Heart left ventricle (tissue), 16 donors: Measurements from ENCODE around the gene PCDHGA1. TPM values are rescaled to one million over a fixed set of nuclear protein-coding genes. Genes with fewer than 3 reads are reported as not detected.

Source experiments
- ATAC-seq, 4 donors: fragments of 200-7000 bp; cut with Tn5 transposase; one replicate each; pipeline ENCODE4 v1.9.1; 2020 to 2022; ENCODE audit warnings: moderate library complexity in 4 of 4, mild to moderate bottlenecking in 3 of 4, moderate number of reproducible peaks in 1 of 4
- DNase-seq, 5 donors: peaks; one replicate each; pipeline ENCODE4 v3.0.0-alpha.2; 2020
- H3K27ac ChIP-seq, 12 donors: fragments of 200-600 bp; sonication (generic) in 4 of 12; one replicate each; pipeline versions ENCODE4 v1.5.0 to v1.8.0; 2016 to 2022; ENCODE audit warnings: mild to moderate bottlenecking in 2 of 12
- H3K27me3 ChIP-seq, 9 donors: fragments of 200-600 bp; sonication (generic) in 2 of 9; one replicate each; pipeline versions ENCODE4 v1.5.1 to v1.8.0; 2016 to 2022; ENCODE audit warnings: mild to moderate bottlenecking in 3 of 9
- H3K36me3 ChIP-seq, 9 donors: fragments of 200-600 bp; sonication (generic) in 2 of 9; one replicate each; pipeline versions ENCODE4 v1.5.0 to v1.8.0; 2018 to 2022; ENCODE audit warnings: mild to moderate bottlenecking in 2 of 9
- H3K4me1 ChIP-seq, 12 donors: fragments of 200-600 bp; sonication (generic) in 4 of 12; one replicate each; pipeline versions ENCODE4 v1.5.0 to v1.8.0; 2016 to 2022; ENCODE audit warnings: mild to moderate bottlenecking in 3 of 12
- H3K4me3 ChIP-seq, 12 donors: fragments of 200-600 bp; sonication (generic) in 4 of 12; one replicate each; pipeline versions ENCODE4 v1.5.0 to v1.8.0; 2017 to 2022; ENCODE audit warnings: mild to moderate bottlenecking in 9 of 12, moderate library complexity in 4 of 12
- H3K9me3 ChIP-seq, 12 donors: fragments of 200-600 bp; sonication (generic) in 4 of 12; one replicate each; pipeline versions ENCODE4 v1.5.0 to v1.8.0; 2016 to 2022; ENCODE audit warnings: mild to moderate bottlenecking in 1 of 12
- POLR2A ChIP-seq, 2 donors: fragments of 450-650 bp; IDR thresholded peaks; one replicate each; pipeline ENCODE4 v1.6.1; 2017; ENCODE audit warnings: antibody characterized with exemption in 2 of 2, mild to moderate bottlenecking in 2 of 2, moderate library complexity in 2 of 2
- WGBS, 4 donors: extraction: QIAGEN DNeasy Blood & Tissue Kit in 2 of 4; methylation state at CpG; one replicate each; pipeline versions ENCODE4 v1.1.5 to v1.1.7; 2013 to 2018; 5-methylcytosine and 5-hydroxymethylcytosine counted together
- intact Hi-C, 10 donors: fragments of 100-400 bp; cut with DNase I; formaldehyde crosslinking; loops; one replicate each; pipeline versions ENCODE4 v1.11.1 to v1.14.2; 2022
- polyA plus RNA-seq, 2 donors: library from polyadenylated mRNA; stranded (reverse); fragments of 200-250 nt; gene quantifications; one replicate each; pipeline ENCODE4 v1.2.3, GENCODE V29; 2013
- total RNA-seq, 9 donors: library from RNA; depleted of rRNA in 2 of 9; stranded (reverse); fragments of >200 nt in 2 of 9; fragmentation: NEBNext Ultra II Directional in 3 of 9; extraction: Animal tissue kit (Norgen Biotek cat#: 25700) in 3 of 9; gene quantifications; one replicate each; pipeline versions ENCODE4 v1.1.0 to v1.2.4, GENCODE V29; 2016 to 2023
- TF ChIP-seq, protein P1 (sequence below), 12 donors: fragments of 200-600 bp; sonication (generic) in 4 of 12; IDR thresholded peaks; one replicate each; pipeline versions ENCODE4 v1.5.0 to v1.8.0; 2018 to 2022; ENCODE audit warnings: antibody characterized with exemption in 12 of 12, mild to moderate bottlenecking in 5 of 12
- donor health status: ischemic (EF 13 %, LVEDD 7.1; RV severe dilation, severe dysfunction).
- donor health status: healthy with polysubstance abuse.
- donor health status: DM: no; HTN: yes; CAD: no.
- donor health status: DM: no; HTN: no; CAD: no.
- donor health status: ischemic (EF 25% LVEDD 6.9; RV normal size, moderate dysfunction).
- donor health status: ischemic (EF 25% LVEDD 5.7; RV mildly dilated, moderate dysfunction).
- donor health status: healthy.
- donor health status: DM: yes; HTN: yes; CAD: no.
- donor health status: ischemic (EF 35%, LVEDD 5.7; RV mildly dilated, moderate dysfunction).
- donor health status: nonischemic (EF 11% LVEDD 7.7; RV severe dilation, severe dysfunction).
- donor health status: DM: yes; HTN: yes; CAD: no.
- donor health status: PGD.
- donor health status: ischemic (EF 29% LVEDD 5.4; RV normal size, mild dysfunction).
- donor health status: nonischemic (EF 23%, LVEDD 6.1; RV moderate dilation, normal function).

Gene PCDHGA1
- total and polyA plus RNA-seq, 11 donors, result 1.3 to 4.9 (median 3.1) TPM

DNA sequence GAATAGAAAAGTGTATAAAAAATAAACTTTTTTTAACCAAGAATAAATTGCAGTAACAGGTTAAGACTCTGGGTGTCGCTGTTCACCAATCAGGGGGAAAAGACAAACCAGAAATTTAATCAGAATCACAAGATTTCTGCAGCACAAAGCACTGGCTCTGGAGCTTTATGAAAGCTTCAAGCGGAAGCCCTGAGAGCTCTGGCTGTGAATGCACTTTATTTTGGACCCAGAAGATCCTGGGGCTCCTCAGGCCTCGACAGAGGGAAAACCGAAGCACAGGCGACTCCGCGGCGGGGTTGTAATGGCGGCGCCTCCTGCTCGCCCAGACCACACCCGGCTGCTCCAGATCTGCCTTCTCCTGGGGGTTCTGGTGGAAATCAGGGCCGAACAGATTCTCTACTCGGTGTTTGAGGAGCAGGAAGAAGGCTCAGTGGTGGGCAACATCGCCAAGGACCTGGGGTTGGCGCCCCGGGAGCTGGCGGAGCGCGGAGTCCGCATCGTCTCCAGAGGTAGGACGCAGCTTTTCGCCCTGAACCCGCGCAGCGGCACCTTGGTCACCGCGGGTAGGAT, 24.7 kb downstream of the PCDHGA1 start, which contains the start of gene PCDHGA4:
TSS of gene PCDHGA4 (plus strand) at position 122 of the 570 bp plus-strand sequence. CDS start at position 209, 87 bp downstream.
- intact Hi-C loops, result loop anchor here in 1 of 10 donors (10.0 kb wide), 1 partner anchor 170 kb away; no protein-coding TSS in a partner anchor
- DNase-seq (no peak), ATAC-seq (peak in 1 of 4 donors; percentile 17)
- 19 to 29% (median 21%) methylated on average over 25 to 29 of the region's 29 CpGs for WGBS, 4 donors
- peaks cover 0 to 27% (median 0%) of the 10 kb centered on the region in 9 donors for H3K36me3 ChIP-seq
- TF ChIP-seq, protein P1, sequence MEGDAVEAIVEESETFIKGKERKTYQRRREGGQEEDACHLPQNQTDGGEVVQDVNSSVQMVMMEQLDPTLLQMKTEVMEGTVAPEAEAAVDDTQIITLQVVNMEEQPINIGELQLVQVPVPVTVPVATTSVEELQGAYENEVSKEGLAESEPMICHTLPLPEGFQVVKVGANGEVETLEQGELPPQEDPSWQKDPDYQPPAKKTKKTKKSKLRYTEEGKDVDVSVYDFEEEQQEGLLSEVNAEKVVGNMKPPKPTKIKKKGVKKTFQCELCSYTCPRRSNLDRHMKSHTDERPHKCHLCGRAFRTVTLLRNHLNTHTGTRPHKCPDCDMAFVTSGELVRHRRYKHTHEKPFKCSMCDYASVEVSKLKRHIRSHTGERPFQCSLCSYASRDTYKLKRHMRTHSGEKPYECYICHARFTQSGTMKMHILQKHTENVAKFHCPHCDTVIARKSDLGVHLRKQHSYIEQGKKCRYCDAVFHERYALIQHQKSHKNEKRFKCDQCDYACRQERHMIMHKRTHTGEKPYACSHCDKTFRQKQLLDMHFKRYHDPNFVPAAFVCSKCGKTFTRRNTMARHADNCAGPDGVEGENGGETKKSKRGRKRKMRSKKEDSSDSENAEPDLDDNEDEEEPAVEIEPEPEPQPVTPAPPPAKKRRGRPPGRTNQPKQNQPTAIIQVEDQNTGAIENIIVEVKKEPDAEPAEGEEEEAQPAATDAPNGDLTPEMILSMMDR (IDR thresholded peaks at IDR 0.05), result peak; percentile 23 to 64 (median 44)
- no peak for TF ChIP-seq POLR2A (IDR thresholded peaks at IDR 0.05)
- H3K4me1 ChIP-seq, result peaks cover 0 to 22% (median 0%) of the 10 kb centered on the region in 12 donors
- H3K4me3 ChIP-seq, result peak within 1 kb of the TSS in 10 of 12 donors; percentile 5 to 42 (median 34)
- no peak within 1 kb of the TSS for H3K27ac ChIP-seq
- peaks cover 0 to 20% (median 0%) of the 10 kb centered on the region in 9 donors for H3K27me3 ChIP-seq
- peaks cover 0 to 98% (median 70%) of the 10 kb centered on the region in 12 donors for H3K9me3 ChIP-seq

DNA sequence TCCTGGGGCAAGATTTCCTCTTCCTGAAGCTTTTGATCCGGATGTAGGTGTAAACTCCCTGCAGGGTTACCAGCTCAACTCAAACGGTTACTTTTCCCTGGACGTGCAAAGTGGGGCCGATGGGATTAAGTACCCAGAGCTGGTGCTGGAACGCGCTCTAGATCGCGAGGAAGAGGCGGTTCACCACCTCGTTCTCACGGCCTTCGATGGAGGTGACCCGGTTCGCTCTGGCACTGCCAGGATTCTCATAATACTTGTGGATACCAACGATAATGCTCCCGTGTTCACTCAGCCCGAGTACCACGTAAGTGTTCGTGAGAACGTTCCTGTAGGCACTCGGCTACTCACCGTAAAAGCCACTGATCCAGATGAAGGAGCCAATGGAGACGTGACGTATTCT, 25.3 kb downstream of the PCDHGA1 start:
- intact Hi-C loops, result loop anchor here in 1 of 10 donors (10.0 kb wide), 1 partner anchor 169 kb away; no protein-coding TSS in a partner anchor
- H3K4me1 ChIP-seq, result peaks cover 0 to 16% (median 0%) of the 10 kb centered on the region in 12 donors
- TF ChIP-seq POLR2A (IDR thresholded peaks at IDR 0.05), result no peak
- TF ChIP-seq, protein P1 (IDR thresholded peaks at IDR 0.05), result no peak
- H3K27me3 ChIP-seq, result peaks cover 0 to 13% (median 0%) of the 10 kb centered on the region in 9 donors
- DNase-seq (no peak), ATAC-seq (no peak)
- no peak overlapping the region for H3K27ac ChIP-seq
- H3K9me3 ChIP-seq, result peaks cover 0 to 98% (median 72%) of the 10 kb centered on the region in 12 donors
- WGBS, 4 donors, result 47 to 65% (median 60%) methylated on average over 24 of the region's 24 CpGs
- peaks cover 0 to 26% (median 0%) of the 10 kb centered on the region in 9 donors for H3K36me3 ChIP-seq
- peak overlapping the region in 7 of 12 donors; percentile 13 to 42 (median 35) for H3K4me3 ChIP-seq

DNA sequence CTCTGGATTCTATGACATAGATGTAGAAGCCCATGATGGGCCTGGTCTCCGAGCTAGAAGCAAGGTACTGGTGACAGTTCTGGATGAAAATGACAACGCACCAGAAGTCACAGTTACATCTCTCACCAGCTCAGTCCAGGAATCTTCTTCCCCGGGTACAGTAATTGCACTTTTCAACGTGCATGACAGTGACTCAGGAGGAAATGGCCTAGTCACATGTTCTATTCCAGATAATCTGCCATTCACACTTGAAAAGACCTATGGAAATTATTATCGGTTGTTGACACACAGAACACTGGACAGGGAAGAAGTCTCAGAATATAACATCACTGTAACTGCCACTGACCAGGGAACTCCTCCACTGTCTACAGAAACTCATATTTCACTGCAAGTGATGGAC, 25.8 kb downstream of the PCDHGA1 start:
- intact Hi-C loops, result loop anchor here in 1 of 10 donors (10.0 kb wide), 1 partner anchor 169 kb away; no protein-coding TSS in a partner anchor
- Histone ChIP-seq H3K4me1 (peaks cover 0 to 15% (median 0%) of the 10 kb centered on the region in 12 donors), H3K9me3 (peaks cover 0 to 98% (median 73%) of the 10 kb centered on the region in 12 donors), H3K27ac (no peak overlapping the region), H3K36me3 (peaks cover 0 to 21% (median 0%) of the 10 kb centered on the region in 9 donors), H3K27me3 (peaks cover 0 to 13% (median 0%) of the 10 kb centered on the region in 9 donors), H3K4me3 (no peak overlapping the region)
- WGBS, 4 donors, result 61 to 77% (median 70%) methylated on average over 5 of the region's 5 CpGs
- no peak for TF ChIP-seq POLR2A (IDR thresholded peaks at IDR 0.05)
- TF ChIP-seq, protein P1 (IDR thresholded peaks at IDR 0.05), result no peak
- ATAC-seq (no peak), DNase-seq (no peak)

DNA sequence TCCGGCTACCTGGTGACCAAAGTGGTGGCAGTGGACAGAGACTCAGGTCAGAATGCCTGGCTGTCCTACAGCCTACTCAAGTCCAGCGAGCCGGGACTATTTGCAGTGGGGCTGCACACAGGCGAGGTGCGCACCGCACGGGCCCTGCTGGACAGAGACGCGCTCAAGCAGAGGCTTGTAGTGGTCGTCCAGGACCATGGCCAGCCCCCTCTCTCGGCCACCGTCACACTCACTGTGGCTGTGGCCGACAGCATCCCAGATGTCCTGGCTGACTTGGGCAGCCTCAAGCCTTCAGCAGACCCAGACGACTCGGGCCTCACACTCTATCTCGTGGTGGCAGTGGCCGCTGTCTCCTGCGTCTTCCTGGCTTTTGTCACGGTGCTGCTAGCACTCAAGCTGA, 26.6 kb downstream of the PCDHGA1 start:
- peak in 3 of 4 donors; percentile 30 to 40 (median 32) for ATAC-seq
- peaks cover 0 to 15% (median 0%) of the 10 kb centered on the region in 9 donors for H3K27me3 ChIP-seq
- no peak overlapping the region for H3K4me3 ChIP-seq
- TF ChIP-seq POLR2A (IDR thresholded peaks at IDR 0.05), result no peak
- TF ChIP-seq, protein P1 (IDR thresholded peaks at IDR 0.05), result no peak
- H3K9me3 ChIP-seq, result peaks cover 0 to 98% (median 72%) of the 10 kb centered on the region in 12 donors
- intact Hi-C loops, result loop anchor here in 1 of 10 donors (10.0 kb wide), 1 partner anchor 168 kb away; no protein-coding TSS in a partner anchor
- WGBS, 4 donors, result 39 to 65% (median 53%) methylated on average over 18 to 19 of the region's 19 CpGs
- no peak overlapping the region for H3K27ac ChIP-seq
- peaks cover 0 to 20% (median 0%) of the 10 kb centered on the region in 9 donors for H3K36me3 ChIP-seq
- no peak for DNase-seq
- H3K4me1 ChIP-seq, result peaks cover 0 to 19% (median 0%) of the 10 kb centered on the region in 12 donors
